HG02840 (cell line): ENCODE data around the gene SHROOM3.

Experiments
- ATAC-seq: cut with Tn5 transposase; IDR thresholded peaks from one replicate; pipeline ENCODE4 v1.9.1; 2021; ENCODE audit warnings: mild to moderate bottlenecking, moderate library complexity, moderate number of reproducible peaks; ENCODE audit not compliant: unreplicated experiment, low FRiP score

SHROOM3 gene

GRCh38 chr4:76683144-76683543 is 248.1 kb downstream of the SHROOM3 start:
- no peak for ATAC-seq

DNA sequence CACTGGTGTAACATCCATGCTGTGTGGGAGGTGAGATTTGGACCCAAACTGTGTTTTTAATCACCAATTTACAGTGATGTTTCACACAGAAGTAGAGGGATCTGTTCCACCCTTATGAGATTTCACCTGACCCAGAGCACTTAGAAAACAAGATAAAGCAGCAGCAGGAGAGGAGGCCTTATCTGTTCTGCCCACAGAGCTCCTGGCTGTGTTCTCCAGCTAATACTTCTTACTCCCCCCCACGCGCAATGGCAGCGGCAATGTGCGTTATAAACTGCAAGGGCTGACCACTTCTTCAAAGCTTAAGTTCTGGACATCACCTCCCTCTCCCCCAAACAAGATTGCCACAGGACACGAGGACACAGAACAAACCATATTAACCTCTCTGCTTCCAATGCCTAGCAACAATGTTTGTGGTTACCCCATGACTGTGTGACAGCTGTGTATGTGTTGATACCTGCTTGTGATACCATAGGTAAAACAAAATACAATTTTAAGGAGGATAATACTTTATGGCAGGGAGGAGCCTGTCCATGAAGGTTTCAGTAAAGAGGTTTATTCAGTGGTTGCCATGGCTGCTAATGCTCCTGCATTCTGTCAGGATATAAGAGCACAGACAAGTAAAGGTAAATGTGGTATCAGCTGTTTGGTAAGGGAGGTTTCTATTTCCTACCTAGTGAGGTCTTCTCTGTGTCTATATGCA is 252.9 kb downstream of the SHROOM3 start:
- ATAC-seq = no peak

- no peak for ATAC-seq
These were observed 253.7 kb downstream of the SHROOM3 start for GRCh38 chr4:76688619-76689144.

DNA sequence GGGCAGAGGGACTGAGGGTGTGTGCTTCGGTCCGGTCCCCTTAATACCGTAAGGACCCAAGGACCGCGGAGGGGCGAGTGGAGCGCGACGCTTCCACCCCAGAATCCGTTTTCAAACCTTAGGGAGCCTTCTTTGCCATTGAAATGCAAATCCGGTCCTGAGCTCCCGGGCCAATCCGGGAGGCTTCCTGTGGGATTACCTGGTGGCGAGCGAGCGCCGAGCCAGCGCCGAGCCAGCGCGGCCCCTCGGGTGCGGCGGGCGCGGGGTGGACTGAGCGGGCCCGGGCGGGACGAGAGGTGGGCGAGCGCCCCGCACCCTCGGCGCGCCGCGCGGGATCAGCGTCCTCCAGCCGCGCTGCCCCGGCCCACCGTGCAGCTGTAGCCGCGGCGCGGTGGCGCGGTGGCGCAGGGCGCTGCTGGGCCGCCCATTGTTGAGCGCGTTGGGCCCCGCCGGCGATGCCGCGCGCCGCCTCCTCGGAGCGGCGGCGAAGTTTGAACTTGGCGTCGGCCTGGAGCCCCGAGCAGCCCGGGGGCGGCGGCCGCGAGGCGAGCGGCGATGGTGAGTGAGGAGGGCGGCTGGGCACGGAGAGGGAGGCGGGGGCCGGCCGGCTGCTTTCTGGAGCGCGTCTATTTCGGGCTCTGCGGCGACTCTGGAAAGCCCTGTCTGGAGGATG is 254.3 kb downstream of the SHROOM3 start:
- no peak for ATAC-seq

DNA sequence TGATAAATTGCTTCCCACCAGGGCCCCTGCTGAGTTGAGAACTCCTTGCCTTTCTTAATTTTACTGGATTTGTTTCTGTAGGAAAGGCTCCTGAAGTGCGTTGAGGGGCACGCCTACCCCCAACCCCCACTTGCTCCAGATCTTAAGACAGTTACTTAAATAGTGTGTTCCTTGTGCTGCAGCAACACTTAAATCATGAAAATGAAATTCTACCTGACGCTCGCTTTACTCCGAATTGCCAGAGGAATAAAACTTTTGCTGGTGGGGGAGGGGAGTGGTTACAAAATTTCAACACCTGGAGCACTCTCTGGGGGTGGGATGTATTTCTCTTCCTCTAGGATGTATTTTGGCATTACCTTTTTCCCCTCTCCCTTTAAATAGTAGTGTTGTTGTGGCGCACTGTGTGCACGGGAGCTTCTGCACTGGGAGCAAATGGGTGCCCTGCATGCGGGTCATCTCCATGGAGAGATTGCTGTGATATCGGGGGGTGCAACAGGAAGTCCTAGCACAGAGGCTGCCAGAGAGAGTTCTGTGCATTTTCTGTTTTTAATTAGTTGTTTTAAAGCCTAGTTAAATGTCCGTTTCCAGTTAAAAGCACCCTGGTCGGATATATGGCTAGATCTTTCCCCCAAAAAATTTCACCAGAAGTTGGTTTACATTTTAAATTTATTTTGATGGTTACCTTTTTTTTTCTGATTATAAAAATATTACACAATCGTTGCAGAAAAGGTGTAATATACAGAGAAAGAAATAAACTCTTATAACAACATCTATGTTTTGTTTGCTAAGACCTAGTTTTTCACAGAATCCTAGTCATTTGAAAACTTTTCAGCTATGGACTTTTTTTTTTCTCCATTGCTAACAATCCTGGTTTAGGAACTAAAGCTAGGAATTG is 255.2 kb downstream of the SHROOM3 start:
- ATAC-seq = no peak

DNA sequence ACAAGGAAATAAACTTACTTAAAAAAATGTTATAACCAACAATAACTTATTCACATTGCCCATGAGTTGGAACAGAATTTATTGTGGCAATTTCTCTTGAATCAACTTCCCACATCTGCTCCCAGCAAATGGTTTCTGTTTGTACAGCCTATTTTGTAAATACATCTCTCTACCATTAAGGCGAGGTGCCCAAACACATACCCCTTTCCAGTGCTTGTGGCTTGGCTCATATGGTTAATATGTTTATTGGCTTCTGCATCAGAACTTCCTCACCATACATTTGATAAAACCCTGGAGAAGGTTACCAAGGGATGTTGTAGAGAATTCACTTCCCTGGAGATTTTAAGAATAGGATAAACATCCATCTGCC is 255.9 kb downstream of the SHROOM3 start:
- ATAC-seq = no peak

GRCh38 chr4:76691807-76692582 is 257.0 kb downstream of the SHROOM3 start:
- no peak for ATAC-seq

DNA sequence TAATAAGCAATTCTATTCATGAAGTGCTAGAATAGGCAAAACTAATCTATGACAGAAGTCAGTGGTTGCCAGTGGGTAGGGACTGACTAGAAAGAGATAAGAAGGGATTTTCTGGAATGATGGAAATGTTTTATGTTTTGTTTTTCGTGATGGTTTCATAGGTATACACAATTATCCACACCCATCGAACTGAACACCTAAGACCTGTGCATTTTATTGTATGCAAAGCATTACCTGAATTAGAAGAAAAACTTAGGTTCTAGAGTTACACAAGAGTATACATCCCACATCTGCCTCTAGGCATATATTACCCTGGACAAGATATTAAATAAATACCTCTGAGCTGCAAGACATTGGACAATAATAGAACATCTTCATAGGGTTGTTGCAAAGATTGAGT is 257.7 kb downstream of the SHROOM3 start:
- ATAC-seq = no peak

DNA sequence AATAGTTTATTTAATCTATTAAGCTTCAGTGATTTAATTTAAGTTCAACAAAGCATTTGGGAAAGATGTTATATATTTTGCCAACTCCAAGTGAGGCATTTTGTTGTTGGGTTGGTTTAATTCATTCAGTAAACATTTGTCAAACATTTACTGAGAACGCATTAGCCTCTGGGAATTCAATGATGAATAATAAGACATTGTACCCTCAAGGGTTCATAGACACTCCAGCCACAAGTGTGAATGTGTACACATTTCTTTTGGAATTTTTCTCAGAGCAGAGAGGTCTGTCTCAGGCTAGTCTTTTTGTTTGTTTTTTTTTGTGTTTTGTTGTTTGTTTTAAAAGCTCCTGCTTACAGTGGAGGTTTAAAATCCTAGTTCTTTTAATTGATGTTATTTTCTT is 259.0 kb downstream of the SHROOM3 start:
- no peak for ATAC-seq

- ATAC-seq = no peak
These were observed 261.1 kb downstream of the SHROOM3 start for GRCh38 chr4:76696109-76696508.

- ATAC-seq = peak; percentile 84
These were observed 262.2 kb downstream of the SHROOM3 start for GRCh38 chr4:76697129-76697803.

DNA sequence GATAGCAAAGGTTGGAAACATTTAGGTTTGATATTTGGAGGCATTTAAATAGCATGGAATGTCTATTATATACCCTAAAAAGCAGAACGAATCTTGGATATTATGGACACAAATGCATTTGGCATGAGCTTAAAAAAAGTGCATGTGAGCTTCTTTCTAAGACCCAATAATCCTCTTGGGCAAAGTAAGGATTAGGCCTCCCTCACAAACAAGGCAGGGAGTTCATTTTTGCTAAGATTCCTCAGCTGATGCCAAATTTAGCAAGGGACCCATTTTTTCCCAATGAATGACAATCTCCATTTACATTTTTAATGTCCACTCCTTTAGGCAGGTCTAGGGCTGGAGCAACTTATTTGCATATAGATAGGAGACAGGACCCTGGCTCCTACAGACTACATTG is 263.1 kb downstream of the SHROOM3 start:
- no peak for ATAC-seq

GRCh38 chr4:76699751-76700310 is 264.8 kb downstream of the SHROOM3 start:
- no peak for ATAC-seq

DNA sequence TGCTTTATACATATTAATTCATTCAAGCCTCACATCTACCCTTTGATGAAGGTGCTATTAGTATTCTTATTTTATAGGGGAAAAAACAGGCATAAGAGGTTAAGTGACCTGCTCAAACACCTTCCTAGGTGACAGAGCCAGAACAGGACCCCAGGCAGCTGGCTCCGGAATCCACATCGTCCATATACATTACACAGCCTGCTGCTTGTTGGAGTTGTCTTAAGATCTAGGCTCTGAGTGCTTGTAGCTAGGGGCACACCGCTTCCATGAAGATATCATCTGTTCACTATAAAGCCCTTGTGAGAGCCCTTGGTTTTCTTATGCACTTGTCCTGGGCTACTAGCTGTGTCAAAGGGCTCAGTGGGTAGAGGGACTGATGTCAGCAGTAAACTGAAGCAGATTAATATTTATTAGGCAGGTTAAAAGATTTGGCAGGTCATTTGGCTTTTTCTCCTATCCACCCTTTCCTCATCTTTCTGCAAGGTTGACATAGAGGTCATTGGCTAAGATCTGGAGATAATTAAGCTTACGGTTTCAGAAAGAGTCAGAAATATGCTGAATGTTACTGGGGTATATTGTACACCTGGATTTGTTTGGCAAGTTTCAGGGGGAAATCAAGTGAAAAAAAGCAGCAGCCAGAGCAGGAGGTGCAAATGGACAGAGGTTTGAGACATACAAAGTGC is 267.6 kb downstream of the SHROOM3 start:
- ATAC-seq = no peak

DNA sequence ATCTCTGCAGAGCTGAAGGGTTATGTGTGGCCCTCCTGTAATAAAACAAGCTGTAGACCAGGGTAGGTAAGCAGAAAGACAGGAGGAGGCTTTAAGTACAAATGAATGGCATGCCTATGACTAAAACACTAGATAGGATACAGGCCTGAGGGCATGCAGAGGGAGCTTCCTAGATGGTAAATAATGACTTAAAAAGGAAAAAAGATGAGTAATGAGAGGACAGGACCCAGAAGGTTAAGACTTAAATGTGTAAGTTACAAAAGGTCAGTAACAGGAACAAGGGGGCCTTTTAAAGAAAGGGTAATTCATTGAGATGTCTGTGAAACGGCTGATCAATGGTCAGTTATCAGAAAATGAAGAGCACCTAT is 268.1 kb downstream of the SHROOM3 start:
- ATAC-seq = no peak

GRCh38 chr4:76703676-76704075 is 268.6 kb downstream of the SHROOM3 start:
- ATAC-seq = no peak

DNA sequence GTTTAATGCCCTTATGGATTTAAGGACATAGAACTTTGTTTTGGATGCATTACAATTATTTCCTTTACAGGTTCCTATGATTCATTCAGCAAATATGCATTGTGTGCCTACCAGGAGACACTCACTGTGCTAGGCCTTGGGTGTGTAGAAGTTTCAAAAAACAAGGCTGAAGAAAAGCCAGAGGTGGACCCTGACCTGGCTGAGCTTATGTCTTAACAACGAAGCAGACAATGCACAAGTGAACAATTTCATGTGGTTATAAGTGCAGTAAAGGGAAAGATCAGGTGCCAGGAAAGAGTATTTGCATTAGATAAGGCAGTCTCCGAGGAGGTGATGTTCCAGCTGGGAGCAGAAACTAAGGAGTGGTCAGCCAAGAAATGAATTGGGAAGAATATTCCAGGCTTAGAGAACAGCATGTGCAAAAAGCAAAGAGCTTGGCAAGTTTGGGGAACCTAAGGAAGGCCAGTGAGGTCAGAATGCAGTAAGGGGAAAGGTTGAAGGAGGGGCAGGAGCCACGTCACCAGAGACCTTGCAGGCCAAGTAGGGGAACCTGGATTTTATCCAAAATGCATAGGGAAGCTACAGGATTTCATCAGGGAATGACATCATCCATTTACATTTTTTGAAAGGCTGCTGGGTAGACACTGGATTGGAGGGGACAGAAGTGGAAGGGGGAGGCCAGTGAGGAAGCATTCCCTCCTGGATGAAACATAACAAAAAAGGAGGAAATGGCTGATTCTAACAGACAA is 269.3 kb downstream of the SHROOM3 start:
- no peak for ATAC-seq

GRCh38 chr4:76705472-76705871 is 270.4 kb downstream of the SHROOM3 start:
- ATAC-seq = no peak
